HepG2 (cell line): ENCODE results near the gene CHPF. TPM values are rescaled to one million over a fixed set of nuclear protein-coding genes. Genes with fewer than 3 reads are reported as not detected.

ENCODE experiments used
- CAMTA2 ChIP-seq: sonication (generic); formaldehyde crosslinking; IDR thresholded peaks from 2 replicates; pipeline ENCODE4 v1.4.0; 2020; ENCODE audit warnings: mild to moderate bottlenecking, missing genetic modification reagents, borderline replicate concordance
- CREM ChIP-seq, 2 experiments: sonication (generic) in 1 of 2; formaldehyde crosslinking in 1 of 2; IDR thresholded peaks; 2 replicates each; pipeline versions ENCODE4 v1.4.0 to v1.6.1; 2016 to 2020; ENCODE audit warnings: antibody characterized with exemption in 1 of 2, mild to moderate bottlenecking in 1 of 2, missing genetic modification reagents in 1 of 2
- GABPA ChIP-seq, 2 experiments: IDR thresholded peaks; 2 replicates each; pipeline ENCODE4 v1.6.1; 2011 to 2016; ENCODE audit warnings: low read depth in 2 of 2, low read length in 1 of 2, missing biosample characterization in 1 of 2, missing genetic modification characterization in 1 of 2
- HOXA7 ChIP-seq: sonication (generic); formaldehyde crosslinking; IDR thresholded peaks from 2 replicates; pipeline ENCODE4 v1.8.1; 2022; ENCODE audit warnings: mild to moderate bottlenecking, missing genetic modification reagents, moderate library complexity
- IRF9 ChIP-seq: sonication (generic); formaldehyde crosslinking; IDR thresholded peaks from 2 replicates; pipeline ENCODE4 v1.8.0; 2022; ENCODE audit warnings: missing genetic modification reagents, mild to moderate bottlenecking, borderline replicate concordance
- KDM1A ChIP-seq: IDR thresholded peaks from 2 replicates; pipeline ENCODE4 v1.6.1; 2016; ENCODE audit warnings: missing compliant biosample characterization
- NFYC ChIP-seq: IDR thresholded peaks from 2 replicates; pipeline ENCODE4 v1.6.1; 2016; ENCODE audit warnings: missing genetic modification reagents, missing compliant biosample characterization
- PLRG1 ChIP-seq: fragments of 450-650 bp; conservative IDR thresholded peaks from 2 replicates; pipeline ENCODE4 v1.6.1; 2016
- POLR2AphosphoS5 ChIP-seq: IDR thresholded peaks from 2 replicates; pipeline ENCODE4 v1.6.1; 2012; ENCODE audit warnings: low read depth, low read length
- PTBP1 ChIP-seq: fragments of 200-400 bp; formaldehyde crosslinking; IDR thresholded peaks from 2 replicates; pipeline ENCODE4 v1.6.1; 2018; ENCODE audit warnings: low read length, low read depth; ENCODE audit not compliant: poor library complexity, severe bottlenecking
- REXO4 ChIP-seq: sonication (generic); formaldehyde crosslinking; IDR thresholded peaks from 2 replicates; pipeline ENCODE4 v1.8.0; 2022; ENCODE audit warnings: missing genetic modification reagents, mild to moderate bottlenecking, borderline replicate concordance
- SMC3 ChIP-seq: IDR thresholded peaks from 2 replicates; pipeline ENCODE4 v1.6.1; 2011; ENCODE audit warnings: low read length, improper control_type of control experiment
- SP140L ChIP-seq: sonication (generic); formaldehyde crosslinking; IDR thresholded peaks from 2 replicates; pipeline ENCODE4 v1.4.0; 2020; ENCODE audit warnings: missing genetic modification reagents, borderline replicate concordance
- SRF ChIP-seq: IDR thresholded peaks from 2 replicates; pipeline ENCODE4 v1.6.1; 2011; ENCODE audit warnings: mild to moderate bottlenecking, low read depth, low read length, moderate library complexity
- STAT6 ChIP-seq: sonication (generic); formaldehyde crosslinking; IDR thresholded peaks from 2 replicates; pipeline ENCODE4 v1.4.0; 2020; ENCODE audit warnings: missing genetic modification reagents, mild to moderate bottlenecking, borderline replicate concordance
- TBX2 ChIP-seq: sonication (generic); formaldehyde crosslinking; IDR thresholded peaks from 2 replicates; pipeline ENCODE4 v1.5.0; 2020; ENCODE audit warnings: missing genetic modification reagents, mild to moderate bottlenecking, borderline replicate concordance
- TCF12 ChIP-seq, 2 experiments: fragments of 450-650 bp in 1 of 2; sonication (generic) in 1 of 2; formaldehyde crosslinking in 1 of 2; IDR thresholded peaks; 2 replicates each; pipeline versions ENCODE4 v1.6.1 to v1.8.0; 2017 to 2022; ENCODE audit warnings: antibody characterized with exemption in 1 of 2, mild to moderate bottlenecking in 1 of 2, missing genetic modification reagents in 1 of 2, moderate library complexity in 1 of 2
- TEF ChIP-seq: sonication (generic); formaldehyde crosslinking; IDR thresholded peaks from 2 replicates; pipeline ENCODE4 v1.5.0; 2020; ENCODE audit warnings: missing genetic modification reagents
- ZNF180 ChIP-seq: sonication (generic); formaldehyde crosslinking; IDR thresholded peaks from 2 replicates; pipeline ENCODE4 v1.4.0; 2020; ENCODE audit warnings: low read depth, missing genetic modification reagents, borderline replicate concordance
- ZNF296 ChIP-seq: sonication (generic); formaldehyde crosslinking; conservative IDR thresholded peaks from 2 replicates; pipeline ENCODE4 v1.5.0; 2020; ENCODE audit warnings: mild to moderate bottlenecking, missing genetic modification reagents
- ZNF546 ChIP-seq: sonication (generic); formaldehyde crosslinking; conservative IDR thresholded peaks from 2 replicates; pipeline ENCODE4 v1.8.1; 2023; ENCODE audit warnings: mild to moderate bottlenecking, missing genetic modification reagents
- ZNF713 ChIP-seq: sonication (generic); formaldehyde crosslinking; IDR thresholded peaks from 2 replicates; pipeline ENCODE4 v1.4.0; 2020; ENCODE audit warnings: mild to moderate bottlenecking, missing genetic modification reagents
- ZNF747 ChIP-seq: sonication (generic); formaldehyde crosslinking; IDR thresholded peaks from 2 replicates; pipeline ENCODE4 v1.8.1; 2023; ENCODE audit warnings: missing genetic modification reagents, mild to moderate bottlenecking, borderline replicate concordance
- ZNF816 ChIP-seq: sonication (generic); formaldehyde crosslinking; IDR thresholded peaks from 2 replicates; pipeline ENCODE4 v1.8.0; 2022; ENCODE audit warnings: missing genetic modification reagents, mild to moderate bottlenecking, borderline replicate concordance
- polyA plus RNA-seq, 8 experiments: library from polyadenylated mRNA; depleted of rRNA in 3 of 8; stranded (reverse) in 7 of 8; unstranded in 1 of 8; fragments of >200 nt; fragmentation: Illumina TruSeq in 4 of 8; extraction: Trizol in 4 of 8; gene quantifications; 2 replicates each; pipeline versions ENCODE4 v1.2.1 to v1.2.3, GENCODE V29; 2011 to 2016; ENCODE audit warnings: low read depth in 4 of 8, missing spikeins in 1 of 8, mixed read lengths in 1 of 8; ENCODE audit not compliant: insufficient read depth in 1 of 8
- total RNA-seq, 5 experiments: library from RNA; depleted of rRNA; stranded (reverse); fragments of >200 nt; fragmentation: Illumina TruSeq; extraction: Trizol; gene quantifications; 2 replicates each; pipeline ENCODE4 v1.2.3, GENCODE V29; 2016; ENCODE audit warnings: low read depth in 1 of 5
- TF ChIP-seq, protein P1 (sequence below): sonication (generic); formaldehyde crosslinking; IDR thresholded peaks from 2 replicates; pipeline ENCODE4 v1.4.0; 2020; ENCODE audit warnings: missing genetic modification reagents

The CHPF gene
- total and polyA plus RNA-seq, 2 of the 13 experiments (the other 11 are each of a cell fraction or from before 2014, with no cell fraction given) = 79.6 to 111 TPM

DNA sequence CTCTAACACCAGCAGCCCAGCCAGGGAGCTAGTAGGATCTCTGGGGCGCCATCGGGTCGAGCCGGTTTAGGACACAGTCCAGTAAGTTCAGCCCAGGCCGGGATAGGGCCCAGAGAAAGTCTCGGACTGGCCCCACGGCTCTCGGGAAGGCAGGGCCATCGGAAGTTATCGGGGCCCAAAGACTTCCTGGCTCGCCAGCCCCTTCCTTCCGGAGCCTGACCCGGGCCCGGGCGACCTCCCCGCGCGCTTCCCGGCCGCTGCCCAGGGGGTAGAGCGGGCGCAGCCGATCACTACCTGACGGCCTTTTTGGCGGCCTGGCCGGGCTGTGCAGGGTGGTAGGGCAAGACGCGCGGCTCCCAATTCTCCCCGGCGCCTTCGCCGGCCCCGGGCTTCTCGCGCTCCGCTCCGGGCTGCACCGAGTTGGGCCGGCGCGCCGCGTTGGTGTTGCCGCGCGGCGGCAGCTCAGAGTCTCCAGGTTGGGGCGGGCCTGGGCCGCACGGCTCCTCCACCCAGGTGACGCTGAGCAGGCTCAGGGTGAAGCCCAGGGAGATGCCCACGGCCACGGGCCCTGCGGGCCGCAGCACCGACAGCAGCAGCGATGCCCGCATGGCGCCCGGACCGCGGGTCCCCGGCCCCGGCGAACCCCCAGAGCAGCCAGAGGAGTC lies 546 bp downstream of the CHPF start (continued):
- TF ChIP-seq CREM (IDR thresholded peaks at IDR 0.05) = no peak
- TF ChIP-seq CREM (CRISPR knock-in tag; IDR thresholded peaks at IDR 0.05) = no peak
- TF ChIP-seq SMC3 = no peak
- no peak for TF ChIP-seq TCF12 (IDR thresholded peaks at IDR 0.05)
- no peak for TF ChIP-seq TCF12 (CRISPR knock-in tag; IDR thresholded peaks at IDR 0.05)
- no peak; the same call in 1 of the 2 replicates for TF ChIP-seq ZNF747
- no peak for TF ChIP-seq SRF
- no peak for TF ChIP-seq IRF9
- TF ChIP-seq ZNF816 (CRISPR knock-in tag) = no peak
- no peak for TF ChIP-seq NFYC (CRISPR knock-in tag)
- TF ChIP-seq, protein P1, sequence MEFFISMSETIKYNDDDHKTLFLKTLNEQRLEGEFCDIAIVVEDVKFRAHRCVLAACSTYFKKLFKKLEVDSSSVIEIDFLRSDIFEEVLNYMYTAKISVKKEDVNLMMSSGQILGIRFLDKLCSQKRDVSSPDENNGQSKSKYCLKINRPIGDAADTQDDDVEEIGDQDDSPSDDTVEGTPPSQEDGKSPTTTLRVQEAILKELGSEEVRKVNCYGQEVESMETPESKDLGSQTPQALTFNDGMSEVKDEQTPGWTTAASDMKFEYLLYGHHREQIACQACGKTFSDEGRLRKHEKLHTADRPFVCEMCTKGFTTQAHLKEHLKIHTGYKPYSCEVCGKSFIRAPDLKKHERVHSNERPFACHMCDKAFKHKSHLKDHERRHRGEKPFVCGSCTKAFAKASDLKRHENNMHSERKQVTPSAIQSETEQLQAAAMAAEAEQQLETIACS (CRISPR knock-in tag) = no peak; the same call in 1 of the 2 replicates
- TF ChIP-seq GABPA (IDR thresholded peaks at IDR 0.05; ENCODE audit: low read depth, low read length) = no peak
- TF ChIP-seq GABPA (CRISPR knock-in tag; IDR thresholded peaks at IDR 0.05; ENCODE audit: low read depth) = peak; percentile 75
- TF ChIP-seq SP140L = no peak
- TF ChIP-seq ZNF296 (CRISPR knock-in tag) = no peak
- no peak for TF ChIP-seq HOXA7 (CRISPR knock-in tag)
- TF ChIP-seq ZNF180 = no peak
- no peak for TF ChIP-seq PTBP1
- TF ChIP-seq CAMTA2 (CRISPR knock-in tag) = no peak
- peak; percentile 28 for TF ChIP-seq TBX2 (CRISPR knock-in tag)
- TF ChIP-seq POLR2AphosphoS5 = no peak
- TF ChIP-seq PLRG1 = no peak
- TF ChIP-seq ZNF713 (CRISPR knock-in tag) = no peak; the same call in none of the 2 replicates
- no peak for TF ChIP-seq TEF (CRISPR knock-in tag)
- TF ChIP-seq REXO4 (CRISPR knock-in tag) = no peak
- TF ChIP-seq KDM1A (CRISPR knock-in tag) = no peak
- TF ChIP-seq ZNF546 (CRISPR knock-in tag) = no peak; the same call in 1 of the 2 replicates
- no peak for TF ChIP-seq STAT6 (CRISPR knock-in tag)
